ENCODE data around the gene AGPS.
A peak's percentile ranks its signal among the peaks of the same experiment; 100 is the strongest.
"Not testable (repeated sequence)": the region's sequence is repeated elsewhere in the genome, so short reads cannot be mapped to it uniquely, and the experiment has no call there.

AGPS gene

DNA sequence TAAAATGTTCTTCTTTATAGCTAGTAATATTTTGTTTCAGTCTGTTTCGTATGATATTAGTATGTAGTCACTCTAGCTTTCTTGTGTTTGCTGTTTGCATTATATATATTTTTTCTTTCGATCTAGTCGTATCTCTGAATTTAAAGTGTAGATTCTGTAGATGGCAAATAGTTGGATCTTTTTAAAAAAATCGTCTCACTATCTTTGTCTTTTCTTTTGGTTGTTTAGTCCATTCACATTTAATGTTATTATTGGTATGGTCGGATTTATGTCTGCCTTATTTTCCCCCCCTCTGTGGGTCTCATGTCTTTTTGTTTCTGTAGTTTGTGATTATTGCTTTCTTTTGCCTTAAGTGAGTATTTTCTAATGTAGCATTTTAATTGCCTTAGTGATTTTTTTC is 84.3 kb downstream of the AGPS start:
- DNase-seq, result no peak

DNA sequence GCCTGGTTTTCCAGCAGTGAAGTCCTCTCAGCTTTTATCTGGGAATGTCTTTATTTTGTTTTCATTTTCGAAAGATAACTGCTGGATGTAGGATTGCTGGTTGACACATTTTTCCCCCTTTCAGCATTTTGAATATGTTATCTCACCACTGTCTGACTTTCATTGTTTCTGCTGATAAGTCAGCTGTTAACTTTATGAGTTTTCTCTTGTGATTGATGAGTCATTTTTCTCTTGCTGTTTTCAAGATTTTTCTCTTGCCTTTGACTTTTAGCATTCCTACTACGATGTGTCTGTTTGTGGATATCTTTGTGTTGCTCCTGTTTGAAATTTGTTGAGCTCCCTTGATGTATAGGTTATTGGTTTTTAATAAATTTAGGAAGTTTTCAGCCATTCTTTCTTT is 85.5 kb downstream of the AGPS start:
- no peak for DNase-seq

- no peak for DNase-seq
Measured at GRCh38 chr2:177478907-177479306, 86.3 kb downstream of the AGPS start.

DNA sequence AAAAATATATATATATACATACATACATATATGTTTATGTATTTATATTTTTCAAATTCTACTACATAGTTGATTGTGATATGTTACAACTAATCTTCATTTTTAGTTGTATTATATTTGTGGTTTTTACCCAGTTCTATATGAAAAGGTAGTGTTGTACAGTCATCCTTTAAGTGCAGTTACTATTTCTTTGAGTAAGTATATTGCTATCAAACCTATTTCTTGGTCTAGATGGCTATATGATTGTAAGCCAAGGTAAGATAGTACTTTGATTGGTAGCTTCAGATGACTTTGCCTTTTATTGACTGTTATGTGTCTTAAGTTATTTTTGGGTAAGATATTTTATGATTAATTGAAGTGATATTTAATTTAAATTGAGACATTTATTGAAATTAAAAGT is 89.6 kb downstream of the AGPS start:
- DNase-seq, result no peak

- DNase-seq, result no peak
Measured at GRCh38 chr2:177483531-177483930, 91.0 kb downstream of the AGPS start.

- no peak for DNase-seq
Measured at GRCh38 chr2:177484180-177484795, 91.7 kb downstream of the AGPS start.

GRCh38 chr2:177485657-177486056 is 93.1 kb downstream of the AGPS start:
- DNase-seq, result not testable (repeated sequence)

DNA sequence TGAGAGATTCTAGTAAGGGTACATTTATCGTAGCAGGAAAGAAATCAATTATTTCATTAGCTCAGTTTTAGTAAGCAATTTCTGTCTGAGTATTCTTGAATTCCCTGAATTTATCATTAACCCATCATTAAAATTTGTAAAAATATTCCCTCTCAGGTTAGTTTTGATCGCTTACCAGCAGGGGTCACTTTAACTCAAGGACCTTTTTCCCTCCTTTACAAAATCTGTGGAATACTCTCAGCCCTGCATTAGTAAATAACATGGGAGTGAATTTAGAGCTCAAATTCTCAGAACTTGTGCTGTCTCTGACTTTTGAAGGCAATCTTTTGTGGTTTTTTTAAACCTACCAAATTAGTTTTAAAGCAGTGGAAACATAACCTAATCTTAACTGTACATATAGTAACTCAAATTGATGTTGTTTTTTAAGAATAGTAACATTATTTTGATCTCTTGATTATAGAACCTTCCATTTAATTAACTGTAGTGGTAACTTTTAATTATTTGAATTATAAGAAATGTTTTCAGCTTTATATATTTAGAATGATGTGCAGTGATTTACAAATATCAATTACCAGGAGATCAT is 97.2 kb downstream of the AGPS start:
- peak; percentile 16 for DNase-seq

DNA sequence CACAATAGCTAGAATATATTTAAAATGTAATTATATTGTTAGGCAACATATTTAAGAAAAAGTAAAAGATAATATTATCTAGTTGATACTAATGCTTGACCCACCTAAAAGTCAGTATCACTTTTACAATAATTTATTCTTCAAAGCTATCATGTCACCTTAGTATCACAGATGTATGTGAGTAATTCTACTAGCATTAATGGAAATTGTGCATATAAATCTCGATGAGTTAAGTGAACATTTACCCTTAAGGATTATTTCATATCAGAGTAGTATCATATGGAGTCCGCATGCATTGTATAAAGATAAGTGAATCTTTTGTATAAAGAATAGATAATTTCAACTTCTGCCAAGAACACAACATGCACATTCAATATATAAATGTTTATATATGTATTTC is 103.4 kb downstream of the AGPS start:
- no peak for DNase-seq

DNA sequence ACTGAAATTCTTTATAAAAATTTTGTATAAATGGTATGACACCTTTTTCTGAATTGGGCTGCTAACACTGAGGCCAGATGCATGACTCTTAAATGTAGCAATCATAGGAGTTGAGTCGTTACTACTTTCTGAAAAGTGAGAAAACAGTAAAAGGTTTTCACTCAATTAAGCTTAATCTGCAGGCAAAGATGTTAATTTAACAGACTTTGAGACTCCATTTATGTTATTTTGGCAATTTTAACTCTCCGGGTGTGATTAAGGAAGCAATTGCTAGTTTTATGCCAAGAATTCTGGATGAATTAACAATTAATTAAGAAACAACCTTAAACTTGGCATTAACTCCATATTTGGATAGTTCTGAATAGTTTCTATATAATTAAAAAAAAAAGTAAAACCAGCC is 104.3 kb downstream of the AGPS start:
- no peak for DNase-seq

DNA sequence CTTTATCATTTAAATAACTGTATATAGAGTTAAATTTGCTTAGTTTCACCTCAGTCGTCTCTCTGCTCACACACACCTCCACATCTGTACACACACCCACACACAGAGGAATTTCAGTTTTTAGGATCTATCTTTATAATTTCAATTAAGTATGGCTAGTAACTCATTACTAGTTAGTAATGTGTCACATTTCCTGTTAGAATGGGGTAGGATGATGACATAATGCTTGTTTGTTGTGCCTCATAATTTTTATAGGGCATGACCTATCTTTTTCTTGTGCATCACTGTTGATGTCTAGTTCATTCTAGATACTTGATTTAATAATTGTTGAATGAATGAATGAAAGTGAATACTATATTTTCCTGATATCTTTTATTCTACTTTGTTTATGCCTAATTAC is 108.6 kb downstream of the AGPS start:
- no peak for DNase-seq

DNA sequence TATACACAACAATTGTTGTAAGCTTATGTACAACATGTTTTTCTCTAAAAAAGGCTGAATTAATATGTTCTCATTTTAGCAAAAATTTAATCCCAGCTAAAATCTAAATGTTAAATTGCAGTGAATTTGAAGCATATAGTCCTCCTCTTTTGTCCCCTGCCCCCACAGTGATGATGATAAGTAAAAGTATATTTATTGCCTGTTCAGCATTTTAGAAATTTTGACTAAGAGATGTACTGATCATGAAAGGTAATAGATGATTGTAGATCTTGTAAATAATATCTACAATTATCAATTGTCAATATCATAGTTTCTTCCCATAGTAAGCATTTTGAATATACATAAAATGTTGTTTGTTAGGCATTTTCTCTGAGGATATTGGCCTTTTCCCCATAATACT is 113.9 kb downstream of the AGPS start:
- no peak for DNase-seq

- DNase-seq, result no peak
Measured at GRCh38 chr2:177506998-177507397, 114.4 kb downstream of the AGPS start.

- no peak for DNase-seq
Measured at GRCh38 chr2:177516824-177517544, 124.4 kb downstream of the AGPS start.

DNA sequence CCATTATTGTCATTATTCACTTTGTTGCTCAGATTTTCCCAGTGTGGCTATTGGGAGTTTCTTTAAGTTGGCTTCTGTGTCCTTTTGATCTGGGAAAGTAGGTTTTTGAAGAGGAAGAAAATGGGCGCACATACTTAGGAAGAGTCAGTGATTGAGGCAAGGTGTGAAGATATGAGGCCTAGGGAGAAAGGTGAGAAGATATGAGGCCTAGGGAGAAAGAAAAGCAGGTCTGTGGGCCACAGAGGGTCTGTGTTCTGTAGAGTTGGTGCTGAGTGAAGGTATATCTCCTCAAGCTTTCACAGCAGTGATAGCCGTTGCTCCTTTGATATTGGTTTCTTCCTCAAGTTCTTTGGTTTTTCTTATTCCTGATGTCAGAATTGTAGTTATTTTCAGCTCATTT is 126.2 kb downstream of the AGPS start:
- DNase-seq, result no peak

DNA sequence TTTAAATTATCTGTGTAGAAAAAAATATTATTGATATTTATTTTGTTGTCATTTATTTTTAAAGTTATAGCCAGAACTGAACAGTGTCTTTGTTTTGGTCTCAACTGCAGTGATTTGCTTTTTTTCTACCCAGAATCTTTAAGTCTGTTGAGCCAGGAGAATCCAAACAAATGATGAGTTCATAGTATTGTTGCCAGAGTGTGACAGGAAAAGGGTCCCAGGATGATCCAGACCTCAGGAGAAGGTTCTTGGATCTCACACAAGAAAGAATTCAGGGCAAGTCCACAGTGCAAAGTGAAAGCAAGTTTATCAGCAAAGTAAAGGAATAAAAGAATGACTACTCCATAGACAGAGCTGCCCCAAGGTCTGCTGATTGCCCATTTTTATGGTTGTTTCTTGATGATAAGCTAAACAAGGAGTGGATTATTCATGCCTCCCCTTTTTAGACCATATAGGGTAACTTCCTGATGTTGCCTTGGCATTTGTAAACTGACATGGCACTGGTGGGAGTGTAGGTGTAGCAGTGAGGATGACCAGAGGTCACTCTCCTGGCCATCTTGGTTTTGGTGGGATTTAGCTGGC is 127.1 kb downstream of the AGPS start:
- DNase-seq, result no peak

DNA sequence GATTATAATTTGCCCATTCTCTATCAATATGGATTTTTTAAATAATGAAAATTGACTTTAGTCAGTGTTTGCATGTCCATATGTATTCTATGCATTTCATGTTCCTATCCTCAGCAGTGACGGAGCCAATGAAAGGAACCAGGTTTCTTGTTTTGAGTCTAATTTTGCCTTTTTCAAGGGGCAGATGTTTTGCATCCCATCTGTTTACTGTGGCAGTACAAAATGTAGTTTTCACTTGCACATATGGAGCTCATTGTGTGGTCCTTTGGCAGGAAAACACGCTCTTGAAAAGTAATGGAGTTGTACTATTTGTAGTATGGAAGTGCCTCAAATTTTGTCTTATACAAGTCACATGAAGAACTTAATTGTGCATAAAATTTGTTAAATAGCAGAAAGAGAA is 127.8 kb downstream of the AGPS start:
- no peak for DNase-seq

DNA sequence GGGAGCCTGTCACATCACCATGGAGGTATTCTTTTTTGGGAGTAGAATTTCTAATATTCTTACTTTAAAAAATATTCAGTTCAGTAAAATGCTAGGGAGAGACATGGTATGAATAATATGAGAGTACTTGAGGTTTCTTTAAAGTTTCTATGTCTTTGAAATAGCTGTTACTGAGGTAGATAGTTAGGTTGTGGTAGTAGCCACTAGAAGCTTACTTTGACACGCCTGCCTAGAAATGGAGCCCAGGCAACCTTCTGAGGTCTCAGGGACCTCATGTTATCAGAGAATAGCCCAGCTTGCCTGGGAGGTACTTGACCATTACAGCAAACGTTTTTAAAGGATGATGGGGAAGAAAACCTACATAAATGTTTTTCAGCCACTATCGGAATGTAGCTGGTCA is 131.2 kb downstream of the AGPS start:
- no peak for DNase-seq

DNA sequence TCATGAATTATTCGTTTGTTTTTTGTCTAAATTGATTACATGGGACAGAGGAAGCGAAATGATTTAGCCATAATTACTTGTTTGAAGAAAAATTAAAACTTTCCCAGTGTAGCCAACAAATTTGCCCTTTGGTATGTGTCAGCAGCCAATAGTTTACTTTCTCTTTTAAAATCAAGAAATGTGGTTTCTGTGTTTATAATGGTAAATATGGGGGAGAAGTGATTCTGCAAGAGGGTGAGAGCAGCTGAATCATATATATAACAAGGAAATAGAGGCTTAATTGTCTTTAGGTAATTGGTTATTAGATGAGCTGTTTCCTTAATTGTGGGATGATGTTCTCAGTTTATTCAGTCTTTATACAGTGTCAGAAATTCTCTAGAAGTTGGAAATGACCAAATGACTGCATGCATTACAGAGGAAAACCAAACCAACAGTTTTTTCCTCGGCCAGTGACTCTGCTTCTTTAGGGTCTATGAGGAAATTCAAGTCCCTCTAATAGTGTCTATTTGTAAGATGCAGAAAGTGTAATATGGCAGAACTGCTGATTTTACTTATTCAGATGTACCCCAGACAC is 132.9 kb downstream of the AGPS start:
- no peak for DNase-seq

- no peak for DNase-seq
Measured at GRCh38 chr2:177528351-177528933, 135.9 kb downstream of the AGPS start.

- DNase-seq, result no peak
Measured at GRCh38 chr2:177529166-177529565, 136.6 kb downstream of the AGPS start.

DNA sequence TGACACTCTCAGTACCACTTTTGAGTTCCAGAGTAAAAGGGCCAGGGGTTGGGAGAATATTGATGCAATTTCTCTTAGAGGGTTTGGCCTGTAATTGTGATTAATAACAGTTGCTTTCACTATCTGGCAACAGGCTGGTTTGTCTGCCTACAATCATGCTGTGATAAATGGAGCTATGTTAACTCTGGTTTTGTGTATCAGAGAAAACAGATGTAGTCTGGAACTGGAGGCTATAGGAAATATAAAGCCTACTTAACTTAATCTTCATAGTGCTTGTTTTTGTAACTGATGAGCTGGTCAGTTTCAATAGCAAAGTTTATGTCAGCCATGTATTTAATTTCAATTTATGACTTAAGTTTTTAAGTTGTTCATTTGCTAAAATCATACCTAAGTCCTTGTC is 138.0 kb downstream of the AGPS start:
- no peak for DNase-seq

DNA sequence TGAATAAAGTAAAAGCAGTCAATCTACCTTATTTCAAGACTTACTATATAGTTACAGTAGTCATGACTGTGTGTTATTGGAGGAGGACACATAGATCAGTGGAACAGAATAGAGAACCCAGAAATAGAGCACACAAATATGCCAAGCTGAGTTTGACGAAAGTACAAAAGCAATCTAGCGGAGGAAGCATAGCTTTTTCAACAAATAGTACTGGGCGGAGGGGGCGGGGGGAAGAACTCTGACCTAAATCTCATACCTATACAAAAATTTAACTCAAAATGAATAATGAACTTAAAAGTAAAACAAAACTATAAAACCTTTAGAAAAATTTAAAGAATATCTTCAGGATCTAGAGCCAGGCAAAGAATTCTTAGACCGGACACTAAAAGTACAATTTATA is 139.1 kb downstream of the AGPS start:
- DNase-seq, result no peak

- DNase-seq, result no peak
Measured at GRCh38 chr2:177532567-177532966, 140.0 kb downstream of the AGPS start.

Data from NCI-H1092 (cell line).